ENCODE measurements around the gene HIVEP3.

HIVEP3 gene

GRCh38 chr1:41726292-41726691 is 192.4 kb downstream of the HIVEP3 start:
- DNase-seq: no peak

GRCh38 chr1:41724926-41725325 is 193.8 kb downstream of the HIVEP3 start:
- no peak for DNase-seq

DNA sequence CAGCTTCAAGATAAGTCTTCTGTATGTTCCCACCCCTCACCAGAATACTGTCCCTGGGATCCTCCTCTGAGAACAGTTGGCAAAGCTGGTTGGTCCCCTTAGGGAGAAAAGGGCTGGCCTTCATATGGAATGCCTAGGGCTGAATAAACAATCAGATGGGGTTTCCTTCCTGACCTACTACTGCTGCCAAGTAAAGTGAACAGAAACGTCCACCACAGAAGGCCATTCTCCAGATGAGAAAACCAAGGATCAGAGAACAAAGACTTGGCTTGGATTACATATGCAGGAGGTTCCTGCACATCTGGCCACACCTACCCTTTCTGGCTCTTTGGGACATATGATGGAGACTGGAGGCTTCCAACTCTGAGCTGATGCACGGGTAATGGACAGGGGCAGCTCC is 194.5 kb downstream of the HIVEP3 start:
- DNase-seq: no peak

DNA sequence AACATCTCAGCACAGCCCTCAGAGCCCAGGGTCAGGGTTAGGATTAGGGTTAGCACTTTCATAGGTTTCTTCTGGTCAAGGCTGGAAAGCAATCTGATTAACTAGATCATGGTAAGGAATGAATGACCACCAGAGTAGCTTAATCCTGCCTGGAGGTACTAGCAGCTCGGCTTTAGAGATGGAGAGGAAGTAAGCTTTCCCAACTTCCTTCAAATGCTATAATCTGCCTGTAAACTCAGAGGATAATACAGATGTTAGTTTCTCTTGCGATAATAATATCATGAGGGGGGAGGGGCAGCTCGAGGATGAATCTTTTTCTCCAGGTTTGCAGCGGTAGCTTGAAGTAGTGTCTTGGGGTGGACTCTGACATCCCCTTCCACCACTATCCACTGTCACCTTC is 194.9 kb downstream of the HIVEP3 start:
- DNase-seq: no peak

DNA sequence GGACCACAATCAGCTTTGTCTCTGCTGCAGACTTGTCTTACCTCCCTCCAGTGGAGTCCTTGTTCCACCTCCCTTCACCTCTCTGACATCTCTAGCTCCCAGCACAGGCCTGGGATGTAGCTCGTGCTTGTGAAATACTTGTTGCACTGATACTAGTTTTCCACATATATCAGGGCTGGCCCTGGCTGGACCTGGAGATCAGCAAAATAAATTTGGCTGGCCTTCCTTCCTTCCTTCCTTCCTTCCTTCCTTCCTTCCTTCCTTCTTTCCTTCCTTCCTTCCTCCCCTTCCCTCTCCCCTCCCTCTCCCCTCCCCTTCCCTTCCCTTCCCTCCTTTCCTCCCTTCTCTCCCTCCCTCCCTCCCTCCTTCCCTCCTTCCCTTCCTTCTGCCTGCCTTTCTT is 196.5 kb downstream of the HIVEP3 start:
- no peak for DNase-seq

DNA sequence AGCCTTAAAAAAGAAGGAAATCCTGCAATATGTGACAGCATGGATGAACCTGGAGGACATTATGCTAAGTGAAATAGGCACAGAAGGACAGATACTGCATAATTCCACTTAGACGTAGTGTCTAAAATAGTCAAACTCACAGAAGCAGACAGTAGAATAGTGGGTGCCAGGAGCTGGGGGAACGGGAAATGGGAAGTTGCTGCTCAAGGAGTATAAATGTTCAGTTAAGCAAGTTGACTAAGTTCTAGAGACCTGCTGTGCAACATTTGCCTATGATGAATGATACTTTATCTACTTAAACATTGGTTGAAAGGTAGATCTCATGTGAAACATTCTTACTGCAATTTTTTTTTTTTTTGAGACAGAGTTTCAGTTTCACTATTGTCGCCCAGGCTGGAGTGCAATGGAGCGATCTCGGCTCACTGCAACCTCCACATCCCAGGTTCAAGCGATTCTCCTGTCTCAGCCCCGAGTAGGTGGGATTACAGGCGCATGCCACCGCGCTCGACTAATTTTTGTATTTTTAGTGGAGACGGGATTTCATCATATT is 197.8 kb downstream of the HIVEP3 start:
- DNase-seq: no peak

DNA sequence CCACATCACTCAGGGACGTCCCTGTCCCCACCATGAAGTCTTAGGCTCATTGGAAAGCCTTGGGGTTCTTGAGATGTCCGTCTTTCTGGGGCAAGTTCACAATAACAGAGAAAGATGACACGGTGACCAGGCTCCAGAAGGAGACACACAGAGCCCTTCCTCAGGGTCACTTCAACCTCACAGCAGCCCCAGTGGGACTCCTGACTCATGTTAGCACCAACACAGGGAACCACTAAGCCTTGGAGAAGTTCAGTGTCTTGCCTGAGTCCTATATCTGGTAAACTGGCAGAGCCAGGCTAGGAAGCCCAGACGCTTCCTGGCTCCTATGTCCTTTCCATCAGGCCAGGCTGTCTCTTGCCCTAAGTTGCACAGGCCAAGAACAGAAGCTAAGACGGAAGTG is 199.1 kb downstream of the HIVEP3 start:
- DNase-seq: no peak

- DNase-seq: no peak
Measured at GRCh38 chr1:41719128-41719527, 199.6 kb downstream of the HIVEP3 start.

DNA sequence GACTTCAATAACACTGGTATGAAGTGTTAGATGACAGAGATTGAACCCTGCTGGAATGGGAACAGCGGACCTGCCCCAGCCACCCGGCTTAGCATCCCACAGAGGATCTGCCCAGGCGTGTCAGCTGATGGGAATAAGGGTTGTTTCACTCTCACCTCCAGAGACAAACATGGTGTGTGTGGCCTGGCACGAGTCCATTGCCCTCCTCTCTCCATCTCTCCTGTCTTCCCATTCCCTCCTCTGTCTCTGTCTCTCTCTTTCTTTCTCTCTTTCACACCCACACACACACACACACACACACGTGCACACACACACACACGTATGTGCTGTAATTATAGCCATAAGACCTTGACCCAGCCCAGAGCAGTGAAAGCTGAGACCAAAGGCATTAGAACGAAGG is 200.2 kb downstream of the HIVEP3 start:
- no peak for DNase-seq

DNA sequence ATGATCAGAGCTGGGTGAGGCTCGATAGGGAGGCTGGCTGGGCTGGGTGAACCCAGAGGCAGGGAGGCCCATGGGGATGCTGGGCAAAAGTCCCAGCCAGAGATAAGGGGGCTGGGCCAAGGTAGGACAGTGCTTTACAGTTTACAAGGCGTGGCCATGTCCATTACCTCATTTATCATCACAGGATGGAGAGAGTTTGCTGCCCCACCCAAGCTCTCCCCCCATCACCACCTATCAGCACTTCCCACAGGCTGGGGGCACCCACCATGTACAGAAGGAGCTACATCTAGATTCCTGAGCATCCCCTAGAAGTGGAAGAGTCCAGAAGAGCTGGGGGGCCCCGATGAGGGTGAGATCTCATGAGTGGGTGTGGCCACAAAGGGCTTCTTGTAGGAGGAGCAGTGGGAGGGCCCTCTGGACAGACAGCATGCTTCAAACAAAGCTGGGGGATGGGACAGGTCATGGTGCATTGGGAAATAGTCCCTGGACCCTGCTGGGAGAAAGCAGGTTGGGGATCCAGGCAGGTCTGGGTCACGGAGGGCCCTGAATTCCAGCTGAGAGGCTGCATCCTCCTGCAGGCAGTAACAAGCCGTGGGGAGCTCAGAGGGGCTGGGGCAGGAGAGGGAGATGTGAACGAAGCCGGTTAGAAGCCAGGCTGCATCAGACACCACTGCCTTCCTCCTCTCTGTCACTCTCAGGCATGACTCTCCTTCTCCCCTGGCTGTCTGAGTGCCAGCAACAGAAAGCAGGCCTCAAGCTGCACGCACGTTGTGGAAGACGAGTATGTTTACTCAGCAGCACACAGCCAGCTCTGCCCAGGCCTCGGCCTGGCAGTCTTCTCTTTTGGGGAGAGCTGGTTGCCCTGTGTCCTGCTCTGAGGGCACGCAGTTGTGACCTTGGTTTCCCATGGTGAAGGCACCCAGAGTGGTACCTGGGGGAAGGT is 202.3 kb downstream of the HIVEP3 start:
- DNase-seq: peak; percentile 7

DNA sequence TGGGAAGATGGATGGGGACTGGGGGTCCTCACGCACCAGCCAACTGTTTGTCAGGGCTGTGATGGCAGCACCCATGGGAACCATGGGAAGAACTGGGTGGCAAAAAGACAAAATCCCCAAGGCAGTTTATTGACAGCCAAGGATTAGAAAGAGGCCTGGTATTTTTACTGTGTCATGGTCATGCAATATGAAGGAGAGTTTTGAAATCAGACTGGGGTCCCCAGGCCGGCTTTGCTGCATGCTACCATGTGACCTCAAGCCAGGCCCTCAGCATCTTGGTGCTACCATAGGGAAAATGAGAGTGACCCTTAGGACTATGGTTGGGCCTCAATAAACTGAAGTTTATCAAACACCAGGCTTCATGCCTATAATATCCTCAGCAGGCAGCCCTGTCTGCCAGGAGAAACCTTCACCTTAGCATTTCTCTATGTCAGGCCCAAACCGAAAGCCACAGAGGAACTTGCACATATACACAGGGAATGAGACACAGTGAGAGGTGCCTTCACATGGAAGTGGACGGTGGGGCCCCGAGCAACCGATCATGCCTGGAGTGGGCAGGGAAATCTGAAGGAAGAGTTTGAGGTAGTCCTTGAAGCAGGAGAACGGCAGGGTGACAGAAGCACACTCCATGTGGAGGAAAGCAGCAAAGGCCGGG is 203.2 kb downstream of the HIVEP3 start:
- DNase-seq: no peak

DNA sequence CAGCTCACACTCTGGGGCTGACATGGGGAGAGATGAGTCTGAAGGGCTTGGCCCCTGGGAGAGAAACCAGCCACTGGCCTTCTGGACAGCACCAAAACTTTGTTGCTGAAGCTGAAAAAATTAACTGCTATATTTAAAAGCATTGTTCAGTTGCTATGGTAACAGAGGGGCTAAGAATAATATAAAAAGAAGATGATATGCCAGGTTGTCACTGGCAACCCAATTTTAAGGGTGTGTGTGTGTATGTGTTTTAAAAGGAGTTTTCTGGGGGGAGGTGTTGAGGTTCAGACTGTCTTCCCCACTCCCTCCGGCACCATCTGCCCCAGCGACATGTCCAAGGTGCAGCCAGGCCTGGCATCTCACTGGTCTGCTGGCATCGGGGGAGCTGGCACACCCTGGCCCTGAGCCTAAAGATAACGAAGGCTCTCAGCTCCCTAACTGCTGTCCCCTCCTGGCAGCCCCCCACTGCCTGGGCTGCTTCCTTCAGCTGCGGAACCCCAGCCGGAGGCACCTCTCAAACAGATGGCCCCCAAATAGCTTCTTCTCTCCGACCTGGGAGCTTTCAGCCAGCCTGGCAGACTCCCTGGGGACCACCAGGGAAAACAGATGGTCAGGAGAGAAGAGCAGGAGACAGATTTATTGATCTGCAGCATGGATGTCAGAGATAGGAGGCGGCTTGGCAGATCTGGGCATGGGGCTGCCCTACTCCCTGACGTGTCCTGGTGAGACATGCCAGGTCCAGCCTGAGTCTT is 203.9 kb downstream of the HIVEP3 start:
- DNase-seq: no peak

DNA sequence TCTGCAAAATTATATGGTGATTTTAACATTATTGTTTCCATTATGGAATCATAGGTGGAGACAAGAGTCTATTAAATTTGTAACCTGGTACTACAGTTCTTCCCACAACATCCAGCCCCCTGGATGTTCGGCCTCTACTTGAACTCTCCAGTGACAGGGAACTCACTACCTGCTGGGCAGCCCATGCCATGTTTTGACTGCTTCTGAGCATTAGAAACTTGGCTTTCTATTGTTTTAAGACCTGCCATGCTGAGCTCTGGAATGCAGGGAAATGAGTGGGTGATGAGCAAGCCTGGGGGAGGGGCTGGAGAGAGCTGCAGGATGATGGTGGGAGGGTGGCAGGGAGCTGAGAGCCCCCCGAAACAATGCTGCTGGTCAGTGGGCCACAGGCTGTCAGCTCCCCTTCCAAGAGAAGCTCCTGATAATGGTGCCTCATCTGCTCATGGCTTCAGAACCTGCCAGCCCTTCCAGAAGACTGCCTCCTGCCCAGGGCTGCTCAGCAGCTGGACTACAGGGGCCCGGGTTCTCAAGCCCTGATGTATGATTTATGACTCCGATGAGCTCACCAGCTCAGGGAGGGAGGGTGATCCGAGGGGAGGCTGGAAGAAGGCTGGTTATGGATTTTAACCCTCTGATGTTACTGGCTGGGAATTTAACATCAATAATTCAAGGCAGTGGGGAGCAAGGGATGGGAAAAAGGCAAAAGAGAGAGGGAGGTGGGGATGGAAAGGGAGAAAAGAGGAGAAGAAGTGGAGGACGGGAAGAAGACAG is 205.0 kb downstream of the HIVEP3 start:
- DNase-seq: peak; percentile 7

DNA sequence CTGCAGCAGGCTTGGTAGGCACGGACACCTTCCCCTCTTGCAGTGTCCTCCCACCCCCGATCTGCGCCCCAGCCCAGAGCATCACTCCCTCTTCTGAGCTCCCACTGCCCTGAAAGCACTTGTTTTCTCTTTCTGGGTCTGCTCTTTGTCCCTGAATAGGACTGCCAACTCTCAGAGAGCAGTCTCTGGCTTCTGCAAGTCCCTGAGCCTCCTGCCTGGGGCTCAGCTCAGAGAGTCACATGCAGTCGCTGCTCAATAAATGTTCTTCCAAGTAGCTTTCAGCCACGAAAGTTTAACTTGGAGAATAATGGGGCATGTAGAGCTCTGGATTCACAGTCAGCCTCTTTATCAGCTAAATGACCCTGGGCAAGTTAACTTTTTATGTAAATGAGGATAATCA is 205.6 kb downstream of the HIVEP3 start:
- no peak for DNase-seq

DNA sequence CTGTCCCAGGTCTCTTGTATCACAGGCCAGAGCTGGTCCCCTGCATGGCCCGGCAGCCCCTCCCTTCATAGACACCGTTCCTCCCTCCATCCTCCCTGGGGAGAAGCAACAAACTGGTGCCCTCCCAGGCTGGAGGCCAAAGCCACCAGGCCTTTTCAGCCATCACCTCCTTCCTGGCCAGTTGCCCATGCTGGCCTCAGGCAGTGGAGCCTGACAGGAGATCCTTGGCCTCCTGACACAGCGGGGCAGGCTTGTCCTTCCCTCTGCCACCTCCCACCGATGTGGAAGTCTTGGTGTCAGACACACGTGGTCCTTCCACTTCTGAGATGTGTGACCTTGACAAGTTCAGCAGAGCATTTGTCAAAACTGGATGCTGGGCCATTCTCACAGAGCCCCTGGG is 206.0 kb downstream of the HIVEP3 start:
- DNase-seq: peak; percentile 3

- peak; percentile 5 for DNase-seq
Measured at GRCh38 chr1:41712081-41712480, 206.6 kb downstream of the HIVEP3 start.

GRCh38 chr1:41711581-41711980 is 207.1 kb downstream of the HIVEP3 start:
- DNase-seq: no peak

DNA sequence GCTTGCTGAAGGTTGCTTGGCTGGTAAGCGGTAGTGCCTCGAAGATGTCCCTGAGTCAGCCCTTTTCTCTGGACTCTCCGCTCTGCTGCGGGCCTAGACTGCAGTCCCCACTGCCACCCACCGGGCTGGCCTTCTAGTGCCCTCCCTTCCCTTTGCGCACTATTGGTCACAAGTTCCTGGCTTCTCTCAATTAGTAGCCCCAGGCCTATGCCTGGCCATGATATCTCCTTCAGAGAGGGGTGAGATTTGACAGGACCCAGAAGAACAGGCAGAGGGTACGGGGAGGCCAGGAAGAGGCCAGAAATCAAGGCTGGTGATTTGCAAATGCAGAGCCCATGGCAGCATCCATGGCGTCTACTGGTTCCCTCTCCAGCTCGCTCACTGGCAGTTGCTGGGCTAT is 207.7 kb downstream of the HIVEP3 start:
- no peak for DNase-seq

DNA sequence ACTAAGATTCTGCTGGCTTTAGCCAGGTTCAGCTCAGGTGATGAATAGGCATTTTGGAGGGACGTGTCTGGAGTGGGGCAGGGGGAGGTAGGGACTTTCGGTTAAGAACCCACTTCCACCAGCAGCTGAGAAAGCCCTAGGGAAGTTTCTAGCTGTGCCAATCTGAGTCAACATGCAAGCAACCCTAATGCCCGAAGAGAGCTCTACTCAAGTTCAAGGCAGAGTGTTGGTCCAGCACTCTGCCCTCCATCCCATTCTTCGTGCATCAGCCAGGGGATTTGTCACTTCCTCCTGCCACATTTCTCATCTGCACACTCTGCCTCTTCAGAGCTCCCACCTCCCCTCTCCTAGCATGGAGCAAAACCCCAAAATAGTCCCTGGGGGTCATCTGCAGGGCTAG is 208.8 kb downstream of the HIVEP3 start:
- DNase-seq: no peak

GRCh38 chr1:41709331-41709730 is 209.4 kb downstream of the HIVEP3 start:
- no peak for DNase-seq

- no peak for DNase-seq
Measured at GRCh38 chr1:41708332-41708731, 210.4 kb downstream of the HIVEP3 start.

- no peak for DNase-seq
Measured at GRCh38 chr1:41707793-41708192, 210.9 kb downstream of the HIVEP3 start.

DNA sequence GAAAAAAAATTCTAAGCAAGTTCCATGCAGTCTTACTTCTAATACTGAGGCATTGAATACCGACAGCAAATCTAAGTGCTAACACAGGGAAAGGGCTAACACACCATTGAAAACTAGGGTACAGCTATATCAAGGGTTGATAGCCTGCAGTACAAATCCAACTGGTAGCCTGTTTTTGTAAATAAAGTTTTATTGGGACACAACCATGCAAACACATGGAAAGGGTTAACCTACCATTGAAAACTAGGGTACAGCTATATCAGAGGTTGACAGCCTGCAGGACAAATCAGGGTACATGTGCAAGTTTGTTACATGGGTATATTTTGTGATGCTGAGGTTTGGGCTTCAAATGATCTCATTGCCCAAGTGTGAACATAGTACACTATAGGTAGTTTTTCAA is 212.9 kb downstream of the HIVEP3 start:
- no peak for DNase-seq

Measured in activated T-cell treated with anti-CD3 and anti-CD28 coated beads, Interleukin-2, amount 50 U/mL, for 1 hour (primary cell).